Aorta (tissue), 5 donors: ENCODE measurements around the gene SLC22A23. TPM values are rescaled to one million over a fixed set of nuclear protein-coding genes. Genes with fewer than 3 reads are reported as not detected.

ENCODE experiments used
- ATAC-seq: fragments of 200-7000 bp; cut with Tn5 transposase; one replicate; pipeline ENCODE4 v1.9.1; 2022; ENCODE audit warnings: moderate library complexity; ENCODE audit not compliant: low FRiP score
- DNase-seq, 2 donors: peaks; one replicate each; pipeline ENCODE4 v3.0.0-alpha.2; 2020
- H3K27ac ChIP-seq, 2 donors: one replicate each; pipeline ENCODE4 v1.5.1; 2013; ENCODE audit warnings: low read length in 2 of 2, mild to moderate bottlenecking in 2 of 2, moderate library complexity in 2 of 2, control low read depth in 1 of 2, inconsistent platforms in 1 of 2, low read depth in 1 of 2
- H3K27me3 ChIP-seq, 2 donors: one replicate each; pipeline ENCODE4 v1.6.1; 2013; ENCODE audit warnings: control low read depth in 1 of 2, low read length in 1 of 2, mild to moderate bottlenecking in 1 of 2, moderate library complexity in 1 of 2; ENCODE audit not compliant: insufficient read depth in 2 of 2, control insufficient read depth in 1 of 2
- H3K36me3 ChIP-seq, 2 donors: one replicate each; pipeline ENCODE4 v1.6.1; 2013; ENCODE audit warnings: control low read depth in 1 of 2, low read length in 1 of 2, mild to moderate bottlenecking in 1 of 2; ENCODE audit not compliant: insufficient read depth in 2 of 2, control insufficient read depth in 1 of 2
- H3K4me1 ChIP-seq, 2 donors: one replicate each; pipeline ENCODE4 v1.6.1; 2013; ENCODE audit warnings: low read length in 2 of 2, control low read depth in 1 of 2, mild to moderate bottlenecking in 1 of 2, moderate library complexity in 1 of 2; ENCODE audit not compliant: insufficient read depth in 2 of 2, control insufficient read depth in 1 of 2
- H3K4me3 ChIP-seq, 2 donors: one replicate each; pipeline ENCODE4 v1.5.1; 2013; ENCODE audit warnings: low read length in 2 of 2, control low read depth in 1 of 2, mild to moderate bottlenecking in 1 of 2
- H3K9me3 ChIP-seq: one replicate; pipeline ENCODE4 v1.6.1; 2013; ENCODE audit warnings: mild to moderate bottlenecking, low read length; ENCODE audit not compliant: control insufficient read depth
- WGBS, 2 donors: extraction: QIAGEN DNeasy Blood & Tissue Kit; methylation state at CpG; one replicate each; pipeline ENCODE4 v1.1.7; 2013; 5-methylcytosine and 5-hydroxymethylcytosine counted together
- intact Hi-C, 2 donors: fragments of 100-400 bp; cut with DNase I; formaldehyde crosslinking; loops; one replicate each; pipeline versions ENCODE4 v1.14.2 to v1.15.0; 2022
- polyA plus RNA-seq, 2 donors: library from polyadenylated mRNA; stranded (reverse); fragments of 200-250 nt; gene quantifications; one replicate each; pipeline ENCODE4 v1.2.3, GENCODE V29; 2013
- total RNA-seq, 2 donors: library from RNA; stranded (reverse); fragmentation: NEBNext Ultra II Directional; extraction: Animal tissue kit (Norgen Biotek cat#: 25700); gene quantifications; one replicate each; pipeline ENCODE4 v1.2.1, GENCODE V29; 2021
- donor health status: healthy with polysubstance abuse.
- donor health status: Bipolar disorder and iron deficiency.
- donor health status: DM: no; HTN: no; CAD: no.
- donor health status: DM: no; HTN: no; CAD: no.
- donor health status: DM: yes; HTN: yes; CAD: no.

SLC22A23 gene
- total and polyA plus RNA-seq, 4 donors: 1.5 to 9.4 (median 4.3) TPM

DNA sequence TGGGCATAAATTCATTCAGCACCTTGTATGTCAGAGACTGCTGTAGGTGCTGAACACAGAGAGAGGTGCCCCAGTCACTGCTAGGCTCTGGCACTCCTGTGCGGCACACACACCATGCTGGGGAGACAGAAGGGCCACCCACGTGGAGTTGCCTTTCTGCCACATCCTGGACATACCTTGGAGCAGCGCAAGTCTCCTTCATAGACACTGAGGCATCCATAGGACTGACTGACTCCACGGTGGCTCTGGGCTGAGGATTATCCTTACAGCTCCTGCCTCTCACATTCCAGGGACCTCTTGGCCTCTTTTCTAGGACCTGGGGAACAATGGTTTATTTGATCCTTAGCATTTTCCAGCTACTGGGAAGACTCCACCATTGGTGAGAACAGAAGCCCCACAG, 26.0 kb upstream of the SLC22A23 start:
- no peaks in the 10 kb centered on the region for H3K4me1 ChIP-seq
- H3K4me3 ChIP-seq: no peak overlapping the region
- H3K27me3 ChIP-seq: peaks cover 0 to 2% of the 10 kb centered on the region in 2 donors
- no peaks in the 10 kb centered on the region for H3K9me3 ChIP-seq
- no peak for DNase-seq
- no peaks in the 10 kb centered on the region for H3K36me3 ChIP-seq
- no peak for ATAC-seq
- no peak overlapping the region for H3K27ac ChIP-seq
- intact Hi-C loops: no loop called here
- WGBS, 2 donors: 53 to 57% methylated on average over 4 of the region's 4 CpGs

DNA sequence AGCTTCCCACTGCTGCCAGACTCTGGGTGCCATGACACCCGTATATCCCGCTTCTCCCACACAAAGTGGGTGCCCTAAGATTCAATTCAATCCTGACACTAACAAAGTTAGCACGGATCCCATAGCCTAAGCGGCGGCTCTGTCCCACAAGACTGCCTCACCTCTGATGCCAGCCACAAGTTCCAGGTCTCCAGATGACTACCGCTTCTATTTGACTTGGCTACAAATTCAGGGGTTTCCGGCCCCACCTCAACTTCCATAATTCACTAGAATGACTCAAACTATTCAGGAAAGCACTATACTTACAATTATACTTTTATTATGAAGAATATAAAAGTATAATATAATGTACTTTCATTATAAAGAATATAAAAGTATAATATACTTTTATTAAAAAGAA, 24.8 kb upstream of the SLC22A23 start:
- H3K9me3 ChIP-seq: no peaks in the 10 kb centered on the region
- intact Hi-C loops: no loop called here
- H3K4me3 ChIP-seq: no peak overlapping the region
- H3K27me3 ChIP-seq: peaks cover 0 to 2% of the 10 kb centered on the region in 2 donors
- DNase-seq (no peak), ATAC-seq (no peak)
- no peak overlapping the region for H3K27ac ChIP-seq
- H3K4me1 ChIP-seq: no peaks in the 10 kb centered on the region
- no peaks in the 10 kb centered on the region for H3K36me3 ChIP-seq
- 84 to 89% methylated on average over 7 of the region's 7 CpGs for WGBS, 2 donors

DNA sequence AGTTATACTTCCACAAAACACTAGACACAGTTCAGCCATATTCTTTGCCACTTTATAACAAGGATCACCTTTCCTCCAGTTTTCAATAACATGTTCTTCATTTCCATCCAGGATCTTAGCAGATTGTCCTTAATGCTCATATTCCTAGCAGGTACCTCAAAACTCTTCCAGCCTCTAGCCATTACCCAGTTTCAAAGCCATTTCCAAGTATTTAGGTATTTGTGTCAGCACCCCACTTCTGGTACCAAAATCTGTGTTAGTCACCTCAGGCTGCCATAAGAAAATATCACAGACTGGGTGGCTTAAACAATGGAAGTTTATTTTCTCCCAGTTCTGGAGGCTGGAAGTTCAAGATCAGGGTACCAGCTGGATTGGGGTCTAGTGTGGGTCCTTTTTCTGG, 23.2 kb upstream of the SLC22A23 start:
- Histone ChIP-seq H3K9me3 (no peaks in the 10 kb centered on the region), H3K4me1 (no peaks in the 10 kb centered on the region), H3K27me3 (peaks cover 0 to 2% of the 10 kb centered on the region in 2 donors), H3K27ac (no peak overlapping the region), H3K36me3 (no peaks in the 10 kb centered on the region), H3K4me3 (no peak overlapping the region)
- DNase-seq: no peak
- no peak for ATAC-seq
- intact Hi-C loops: no loop called here

GRCh38 chr6:3473773-3474172, 16.9 kb upstream of the SLC22A23 start:
- ATAC-seq (no peak), DNase-seq (no peak)
- no peak overlapping the region for H3K4me3 ChIP-seq
- no peak overlapping the region for H3K27ac ChIP-seq
- H3K4me1 ChIP-seq: no peaks in the 10 kb centered on the region
- no peaks in the 10 kb centered on the region for H3K9me3 ChIP-seq
- intact Hi-C loops: no loop called here
- WGBS, 2 donors: 90 to 93% methylated on average over 5 of the region's 5 CpGs
- H3K27me3 ChIP-seq: no peaks in the 10 kb centered on the region
- no peaks in the 10 kb centered on the region for H3K36me3 ChIP-seq

DNA sequence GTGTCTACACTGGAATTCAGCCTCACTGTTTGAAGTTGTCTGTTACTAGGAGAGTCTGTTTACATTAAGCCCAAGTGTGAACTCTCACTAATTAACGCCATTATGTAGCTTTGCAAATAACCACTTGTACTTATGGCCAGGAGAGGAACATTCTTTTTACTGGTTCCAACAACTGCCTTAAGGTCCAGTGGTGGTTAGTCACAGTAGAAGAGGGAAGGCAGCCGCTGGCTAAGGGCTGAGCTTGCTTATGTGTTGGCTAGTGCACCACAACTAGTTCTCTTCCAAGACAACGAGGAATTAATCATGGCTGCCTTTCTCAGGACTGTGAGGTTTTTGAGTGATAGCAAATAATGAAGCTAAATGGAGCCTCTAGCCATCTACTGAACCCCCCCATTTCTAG, 14.9 kb upstream of the SLC22A23 start:
- intact Hi-C loops: no loop called here
- no peak for DNase-seq
- Histone ChIP-seq H3K27me3 (no peaks in the 10 kb centered on the region), H3K4me3 (no peak overlapping the region), H3K27ac (no peak overlapping the region), H3K36me3 (no peaks in the 10 kb centered on the region), H3K4me1 (no peaks in the 10 kb centered on the region), H3K9me3 (no peaks in the 10 kb centered on the region)
- 87 to 88% methylated on average over 3 of the region's 3 CpGs for WGBS, 2 donors
- ATAC-seq: no peak

- no peaks in the 10 kb centered on the region for H3K36me3 ChIP-seq
- H3K27me3 ChIP-seq: no peaks in the 10 kb centered on the region
- ATAC-seq (no peak), DNase-seq (no peak)
- H3K27ac ChIP-seq: no peak overlapping the region
- 88 to 92% methylated on average over 5 of the region's 5 CpGs for WGBS, 2 donors
- intact Hi-C loops: no loop called here
- H3K4me1 ChIP-seq: no peaks in the 10 kb centered on the region
- H3K4me3 ChIP-seq: no peak overlapping the region
- no peaks in the 10 kb centered on the region for H3K9me3 ChIP-seq
Measured at GRCh38 chr6:3471286-3471685, 14.4 kb upstream of the SLC22A23 start.

DNA sequence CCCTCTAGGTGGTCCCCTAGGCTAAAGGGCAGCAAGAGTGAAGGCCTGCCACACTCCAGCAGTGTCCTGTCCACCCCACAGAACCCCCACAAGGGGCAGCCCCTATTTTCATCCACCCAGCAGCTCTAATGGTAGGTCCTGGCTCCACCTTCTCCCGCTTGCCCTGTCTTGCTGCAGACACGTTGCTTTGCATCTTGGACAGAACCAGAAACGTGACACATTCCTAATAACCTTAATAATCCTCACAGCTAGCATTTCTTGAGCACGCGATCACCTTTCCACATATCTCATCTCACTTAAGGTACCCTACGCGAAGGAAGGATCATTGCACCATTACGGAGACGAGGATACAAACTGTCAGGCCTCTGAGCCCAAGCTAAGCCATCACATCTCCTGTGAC, 11.7 kb upstream of the SLC22A23 start:
- Histone ChIP-seq H3K27me3 (no peaks in the 10 kb centered on the region), H3K27ac (no peak overlapping the region), H3K36me3 (no peaks in the 10 kb centered on the region), H3K4me3 (no peak overlapping the region), H3K9me3 (no peaks in the 10 kb centered on the region), H3K4me1 (no peaks in the 10 kb centered on the region)
- WGBS, 2 donors: 93 to 95% methylated on average over 9 of the region's 9 CpGs
- no peak for DNase-seq
- no peak for ATAC-seq
- intact Hi-C loops: no loop called here

DNA sequence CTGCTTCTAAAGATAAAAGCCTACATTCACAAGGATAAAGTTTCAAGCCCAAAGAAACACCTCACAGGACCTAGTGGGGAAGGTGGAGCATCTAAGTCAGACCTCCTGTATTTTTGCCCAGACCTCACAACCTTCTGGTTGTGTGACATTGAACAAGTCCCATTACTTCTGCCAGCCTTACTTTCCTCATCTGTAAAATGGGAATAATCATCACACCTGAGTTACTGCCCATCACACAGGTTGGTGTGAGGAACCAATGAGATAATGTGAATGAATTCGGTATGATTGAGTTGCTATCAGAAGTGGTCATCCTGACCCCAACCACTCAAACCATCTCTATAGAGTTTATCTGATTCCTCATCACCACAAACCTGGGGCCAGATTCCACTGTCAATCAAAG, 11.1 kb upstream of the SLC22A23 start:
- intact Hi-C loops: no loop called here
- 51 to 92% methylated on average over 1 of the region's 1 CpG for WGBS, 2 donors
- no peak for DNase-seq
- ATAC-seq: no peak
- no peak overlapping the region for H3K4me3 ChIP-seq
- H3K36me3 ChIP-seq: no peaks in the 10 kb centered on the region
- H3K27ac ChIP-seq: no peak overlapping the region
- no peaks in the 10 kb centered on the region for H3K27me3 ChIP-seq
- H3K9me3 ChIP-seq: no peaks in the 10 kb centered on the region
- no peaks in the 10 kb centered on the region for H3K4me1 ChIP-seq

- no peaks in the 10 kb centered on the region for H3K27me3 ChIP-seq
- WGBS, 2 donors: 93 to 94% methylated on average over 6 of the region's 6 CpGs
- ATAC-seq: no peak
Measured at GRCh38 chr6:3466488-3467219, 9.8 kb upstream of the SLC22A23 start.

More at GRCh38 chr6:3466488-3467219, 9.8 kb upstream of the SLC22A23 start:
- Histone ChIP-seq H3K9me3 (no peaks in the 10 kb centered on the region), H3K4me3 (no peak overlapping the region), H3K36me3 (no peaks in the 10 kb centered on the region), H3K4me1 (no peaks in the 10 kb centered on the region), H3K27ac (no peak overlapping the region)
- intact Hi-C loops: no loop called here
- no peak for DNase-seq
